ENCODE results near the gene NLRP4. TPM values are rescaled to one million over a fixed set of nuclear protein-coding genes. Genes with fewer than 3 reads are reported as not detected.
"Not testable (repeated sequence)": the region's sequence is repeated elsewhere in the genome, so short reads cannot be mapped to it uniquely, and the experiment has no call there.

Gene NLRP4
- polyA plus RNA-seq, 3 donors = not detected

- DNase-seq (ENCODE audit: extremely low read depth in 1 of 11, low read depth in 9 of 11, low spot score in 4 of 11) = no peak
Measured at GRCh38 chr19:55870736-55871135, 34.4 kb downstream of the NLRP4 start.

GRCh38 chr19:55877211-55877610 is 40.9 kb downstream of the NLRP4 start:
- no peak for DNase-seq (ENCODE audit: extremely low read depth in 1 of 11, low read depth in 9 of 11, low spot score in 4 of 11)

GRCh38 chr19:55882626-55883025 is 46.3 kb downstream of the NLRP4 start:
- no peak for DNase-seq (ENCODE audit: extremely low read depth in 1 of 11, low read depth in 9 of 11, low spot score in 4 of 11)

GRCh38 chr19:55898911-55899310 is 62.6 kb downstream of the NLRP4 start:
- DNase-seq (ENCODE audit: extremely low read depth in 1 of 11, low read depth in 9 of 11, low spot score in 4 of 11) = no peak

GRCh38 chr19:55901369-55902079 is 65.2 kb downstream of the NLRP4 start:
- no peak for DNase-seq (ENCODE audit: extremely low read depth in 1 of 11, low read depth in 9 of 11, low spot score in 4 of 11)

- DNase-seq (ENCODE audit: extremely low read depth in 1 of 11, low read depth in 9 of 11, low spot score in 4 of 11) = no peak
Measured at GRCh38 chr19:55902080-55902751, 65.9 kb downstream of the NLRP4 start.

GRCh38 chr19:55907286-55907685 is 70.9 kb downstream of the NLRP4 start:
- DNase-seq (ENCODE audit: extremely low read depth in 1 of 11, low read depth in 9 of 11, low spot score in 4 of 11) = no peak

- DNase-seq (ENCODE audit: extremely low read depth in 1 of 11, low read depth in 9 of 11, low spot score in 4 of 11) = no peak
Measured at GRCh38 chr19:55907746-55908145, 71.4 kb downstream of the NLRP4 start.

GRCh38 chr19:55909801-55910200 is 73.5 kb downstream of the NLRP4 start:
- no peak for DNase-seq (ENCODE audit: extremely low read depth in 1 of 11, low read depth in 9 of 11, low spot score in 4 of 11)

- no peak for DNase-seq (ENCODE audit: extremely low read depth in 1 of 11, low read depth in 9 of 11, low spot score in 4 of 11)
Measured at GRCh38 chr19:55912916-55913315, 76.6 kb downstream of the NLRP4 start.

- no peak for DNase-seq (ENCODE audit: extremely low read depth in 1 of 11, low read depth in 9 of 11, low spot score in 4 of 11)
Measured at GRCh38 chr19:55913643-55914268, 77.4 kb downstream of the NLRP4 start.

- no peak for DNase-seq (ENCODE audit: extremely low read depth in 1 of 11, low read depth in 9 of 11, low spot score in 4 of 11)
Measured at GRCh38 chr19:55923556-55923955, 87.2 kb downstream of the NLRP4 start.

- DNase-seq (ENCODE audit: extremely low read depth in 1 of 11, low read depth in 9 of 11, low spot score in 4 of 11) = no peak
Measured at GRCh38 chr19:55927991-55928390, 91.7 kb downstream of the NLRP4 start.

- not testable (repeated sequence) for DNase-seq (ENCODE audit: extremely low read depth in 1 of 11, low read depth in 9 of 11, low spot score in 4 of 11)
Measured at GRCh38 chr19:55929258-55929657, 92.9 kb downstream of the NLRP4 start.

- DNase-seq (ENCODE audit: extremely low read depth in 1 of 11, low read depth in 9 of 11, low spot score in 4 of 11) = no peak
Measured at GRCh38 chr19:55930996-55931515, 94.7 kb downstream of the NLRP4 start.

Other genes starting within 250 kb of the NLRP4 start
- 10 to 100 TPM; 20.1 to 24.5 (median 23.9) TPM for gene FIZ1, start 237.0 kb upstream of the NLRP4 start, polyA plus RNA-seq (ENCODE audit: insufficient read length in 3 of 3)
- gene ZNF524, start 236.3 kb upstream of the NLRP4 start, polyA plus RNA-seq (ENCODE audit: insufficient read length in 3 of 3) = 10 to 100 TPM in 2 of 3 donors, 1 to 10 TPM in 1; 6.5 to 11.1 (median 11.0) TPM
- 10 to 100 TPM in 2 of 3 donors, 1 to 10 TPM in 1; 5.9 to 11.8 (median 11.1) TPM for gene ZNF865, start 230.9 kb upstream of the NLRP4 start, polyA plus RNA-seq (ENCODE audit: insufficient read length in 3 of 3)
- gene ZNF784, start 212.0 kb upstream of the NLRP4 start, polyA plus RNA-seq (ENCODE audit: insufficient read length in 3 of 3) = 10 to 100 TPM in 2 of 3 donors, 1 to 10 TPM in 1; 8.7 to 13.6 (median 12.7) TPM
- gene ZNF580, start 195.5 kb upstream of the NLRP4 start, polyA plus RNA-seq (ENCODE audit: insufficient read length in 3 of 3) = 10 to 100 TPM; 35.1 to 61.9 (median 53.0) TPM
- gene ZNF581, start 192.9 kb upstream of the NLRP4 start, polyA plus RNA-seq (ENCODE audit: insufficient read length in 3 of 3) = 10 to 100 TPM; 22.5 to 30.9 (median 30.2) TPM
- gene CCDC106, start 188.3 kb upstream of the NLRP4 start, polyA plus RNA-seq (ENCODE audit: insufficient read length in 3 of 3) = 10 to 100 TPM; 17.5 to 27.4 (median 25.3) TPM
- 100 to 1,000 TPM; 160 to 218 (median 199) TPM for gene U2AF2, start 181.5 kb upstream of the NLRP4 start, polyA plus RNA-seq (ENCODE audit: insufficient read length in 3 of 3)
- gene EPN1, start 161.3 kb upstream of the NLRP4 start, polyA plus RNA-seq (ENCODE audit: insufficient read length in 3 of 3) = 100 to 1,000 TPM in 2 of 3 donors, 10 to 100 TPM in 1; 80.2 to 152 (median 135) TPM
- not detected for gene NLRP9, start 98.1 kb upstream of the NLRP4 start, polyA plus RNA-seq (ENCODE audit: insufficient read length in 3 of 3)
- gene RFPL4A, start 77.4 kb upstream of the NLRP4 start, polyA plus RNA-seq (ENCODE audit: insufficient read length in 3 of 3) = under 1 TPM in 1 of 3 donors, not detected in 2; 0.20 TPM
- under 1 TPM in 1 of 3 donors, not detected in 2; 0.22 TPM for gene RFPL4AL1, start 67.4 kb upstream of the NLRP4 start, polyA plus RNA-seq (ENCODE audit: insufficient read length in 3 of 3)
- under 1 TPM; 0.14 to 0.20 (median 0.17) TPM for gene NLRP11, start 4.5 kb upstream of the NLRP4 start, polyA plus RNA-seq (ENCODE audit: insufficient read length in 3 of 3)
- gene NLRP13, start 95.8 kb downstream of the NLRP4 start, polyA plus RNA-seq (ENCODE audit: insufficient read length in 3 of 3) = not detected
- not detected for gene NLRP8, start 111.3 kb downstream of the NLRP4 start, polyA plus RNA-seq (ENCODE audit: insufficient read length in 3 of 3)
- not detected for gene NLRP5, start 150.2 kb downstream of the NLRP4 start, polyA plus RNA-seq (ENCODE audit: insufficient read length in 3 of 3)